Measurements from ENCODE around the gene RNF14.

Gene RNF14

GRCh38 chr5:141978389-141978788 lies 9.5 kb downstream of the RNF14 start:
- no peak for DNase-seq (ENCODE audit: low read depth)

GRCh38 chr5:141982626-141983025 lies 13.7 kb downstream of the RNF14 start:
- DNase-seq (ENCODE audit: low read depth) = no peak

GRCh38 chr5:141986072-141986471 lies 17.2 kb downstream of the RNF14 start:
- DNase-seq (ENCODE audit: low read depth) = peak; percentile 59

GRCh38 chr5:141989720-141990119 lies 20.8 kb downstream of the RNF14 start:
- no peak for DNase-seq (ENCODE audit: low read depth)

- peak; percentile 45 for DNase-seq (ENCODE audit: low read depth)
These were observed 23.6 kb downstream of the RNF14 start for GRCh38 chr5:141992349-141992963.

- DNase-seq (ENCODE audit: low read depth) = no peak
These were observed 25.7 kb downstream of the RNF14 start for GRCh38 chr5:141994511-141995136.

- DNase-seq (ENCODE audit: low read depth) = no peak
These were observed 26.8 kb downstream of the RNF14 start for GRCh38 chr5:141995656-141996055.

- no peak for DNase-seq (ENCODE audit: low read depth)
These were observed 28.6 kb downstream of the RNF14 start for GRCh38 chr5:141997358-141997960.

- DNase-seq (ENCODE audit: low read depth) = no peak
These were observed 31.3 kb downstream of the RNF14 start for GRCh38 chr5:142000173-142000572.

- peak; percentile 25 for DNase-seq (ENCODE audit: low read depth)
These were observed 32.0 kb downstream of the RNF14 start for GRCh38 chr5:142000704-142001484.

- no peak for DNase-seq (ENCODE audit: low read depth)
These were observed 34.4 kb downstream of the RNF14 start for GRCh38 chr5:142003266-142003800.

GRCh38 chr5:142006363-142007236 lies 37.7 kb downstream of the RNF14 start:
- DNase-seq (ENCODE audit: low read depth) = peak; percentile 12

- DNase-seq (ENCODE audit: low read depth) = no peak
These were observed 38.3 kb downstream of the RNF14 start for GRCh38 chr5:142007237-142007544.

- DNase-seq (ENCODE audit: low read depth) = no peak
These were observed 39.9 kb downstream of the RNF14 start for GRCh38 chr5:142008813-142009212.

GRCh38 chr5:142009886-142010285 lies 41.0 kb downstream of the RNF14 start:
- no peak for DNase-seq (ENCODE audit: low read depth)

GRCh38 chr5:142011572-142012185 lies 42.8 kb downstream of the RNF14 start:
- no peak for DNase-seq (ENCODE audit: low read depth)

- DNase-seq (ENCODE audit: low read depth) = peak; percentile 42
These were observed 43.4 kb downstream of the RNF14 start for GRCh38 chr5:142012186-142012785.

- DNase-seq (ENCODE audit: low read depth) = peak; percentile 78
These were observed 44.0 kb downstream of the RNF14 start, which contains the start of gene GNPDA1 for GRCh38 chr5:142012792-142013388. Gene GNPDA1 (minus strand): TSS chr5:142013027. CDS start chr5:142012035, 992 bp downstream.

GRCh38 chr5:142013734-142014521 lies 45.0 kb downstream of the RNF14 start:
- peak; percentile 71 for DNase-seq (ENCODE audit: low read depth)
